ENCODE results near the gene TMEM238. TPM values are rescaled to one million over a fixed set of nuclear protein-coding genes. Genes with fewer than 3 reads are reported as not detected.

TMEM238 gene
- total and polyA plus RNA-seq, 2 donors (not counting 3 experiments of a cell fraction or from before 2014, with no cell fraction given), result 0.18 to 0.35 TPM

- ChIA-PET CTCF (interaction anchor here (1.2 to 1.3 kb wide), 3 partner anchors 12 to 71 kb away, joined by 3 to 7 read pairs (median 4); partner anchors contain the start of genes KMT5C and TMEM238), POLR2A (no interaction called here)
- Histone ChIP-seq H2AFZ (ENCODE audit: low read depth, low read length) (no peak overlapping the region), H3K27ac (ENCODE audit: insufficient read depth, low read depth, low read length) (no peak overlapping the region), H3K9me3 (replicated peaks; ENCODE audit: control insufficient read depth, insufficient read depth, low read length) (no peaks in the 10 kb centered on the region), H4K20me1 (replicated peaks; ENCODE audit: control insufficient read depth, extremely low read depth, insufficient read depth, low read length) (no peaks in the 10 kb centered on the region), H3K36me3 (ENCODE audit: control insufficient read depth in 2 of 2, extremely low read depth in 1 of 2, insufficient read depth in 2 of 2, low read length in 2 of 2) (no peaks in the 10 kb centered on the region), H3K9me1 (replicated peaks; ENCODE audit: control insufficient read depth, extremely low read depth, insufficient read depth, low read length) (no peaks in the 10 kb centered on the region), H3K9ac (replicated peaks; ENCODE audit: extremely low read depth, insufficient read depth, low read length) (no peak overlapping the region), H3K27me3 (ENCODE audit: control insufficient read depth in 2 of 2, insufficient read depth in 2 of 2, low read length in 2 of 2) (peaks cover 18 to 32% of the 10 kb centered on the region in 2 experiments), H3K79me2 (ENCODE audit: control insufficient read depth, insufficient read depth, low read length) (no peaks in the 10 kb centered on the region), H3K4me1 (ENCODE audit: control insufficient read depth, extremely low read depth, insufficient read depth, low read length) (peaks cover 3% of the 10 kb centered on the region), H3K4me2 (ENCODE audit: insufficient read depth, low read length) (no peak overlapping the region), H3K4me3 (replicated peaks in 1 of 3; ENCODE audit: insufficient read depth in 1 of 3, low read depth in 1 of 3, low read length in 3 of 3) (no peak overlapping the region)
- dilution Hi-C loops (cut with MboI; ENCODE audit: extremely low pct_ligation_motif_present, low sequenced_read_pairs), result no loop called here
- intact Hi-C loops (cut with micrococcal nuclease), result no loop called here
- DNase-seq (ENCODE audit: low read depth, low spot score) (no peak), FAIRE-seq (no peak)
- TF ChIP-seq POLR2A (IDR thresholded peaks at IDR 0.05; ENCODE audit: low read depth, low read length) (no peak), EZH2 (IDR thresholded peaks at IDR 0.05; ENCODE audit: borderline replicate concordance, low read depth, low read length, severe bottlenecking) (no peak), JUN (IDR thresholded peaks at IDR 0.05; ENCODE audit: borderline replicate concordance, insufficient read depth, insufficient read length, low read depth) (no peak), MAX (IDR thresholded peaks at IDR 0.05; ENCODE audit: insufficient read depth, insufficient read length) (no peak), GATA2 (IDR thresholded peaks at IDR 0.05; ENCODE audit: insufficient read depth, insufficient read length, low read depth, low read length) (no peak), POLR2AphosphoS5 (IDR thresholded peaks at IDR 0.05; ENCODE audit: insufficient read depth, low read depth, low read length) (no peak), MYC (IDR thresholded peaks at IDR 0.05; ENCODE audit: low read depth, low read length) (no peak), FOS (IDR thresholded peaks at IDR 0.05; ENCODE audit: borderline replicate concordance, insufficient read depth, low read length) (no peak), CTCF (IDR thresholded peaks at IDR 0.05; ENCODE audit: extremely low read depth in 1 of 2, insufficient read depth in 1 of 2, low read depth in 1 of 2, low read length in 2 of 2) (no peak)
- BruUV-seq (replicated peaks), result no TSS peak
Observed at GRCh38 chr19:55372316-55373081, 11.6 kb downstream of the TMEM238 start.
